ENCODE measurements around the gene RBBP9.
"Not testable (repeated sequence)": the region's sequence is repeated elsewhere in the genome, so short reads cannot be mapped to it uniquely, and the experiment has no call there.

Gene RBBP9

GRCh38 chr20:18532626-18533025 is 35.6 kb upstream of the RBBP9 start:
- Histone ChIP-seq H3K36me3 (ENCODE audit: insufficient read depth) (no peaks in the 10 kb centered on the region), H3K4me1 (ENCODE audit: low read depth, poor library complexity, severe bottlenecking) (no peaks in the 10 kb centered on the region), H3K4me2 (no peak overlapping the region), H3K9ac (no peak overlapping the region), H2AFZ (ENCODE audit: low read depth) (no peak overlapping the region), H3K4me3 (IDR thresholded peaks at IDR 0.05; ENCODE audit: insufficient read depth, low read depth, low read length) (no peak overlapping the region), H3K27ac (no peak overlapping the region), H4K20me1 (ENCODE audit: insufficient read depth) (no peaks in the 10 kb centered on the region), H3K79me2 (ENCODE audit: insufficient read depth, low read depth) (no peaks in the 10 kb centered on the region), H3K27me3 (ENCODE audit: insufficient read depth, low read depth) (no peaks in the 10 kb centered on the region)
- TF ChIP-seq CTCF (conservative IDR thresholded peaks at IDR 0.05; ENCODE audit: low read depth, low read length): no peak

DNA sequence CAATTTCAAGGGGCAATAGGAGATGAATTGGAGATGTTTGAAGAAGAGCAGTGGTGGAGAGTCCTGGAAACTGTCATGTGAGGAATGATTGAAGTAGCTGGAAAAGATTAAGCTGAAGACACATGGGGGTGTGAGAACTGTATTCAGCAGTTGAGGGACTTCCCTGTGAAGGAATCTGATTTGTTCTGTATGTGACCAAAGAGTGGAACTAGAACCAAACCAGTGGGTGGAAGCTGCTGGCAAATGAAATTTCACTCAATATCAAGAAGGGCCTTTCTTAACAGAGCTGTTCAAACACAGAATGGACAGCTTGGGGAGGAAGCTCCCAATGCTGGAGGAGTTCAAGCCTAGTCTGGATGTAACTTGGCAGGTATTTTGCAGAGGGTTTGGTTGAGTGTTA is 32.0 kb upstream of the RBBP9 start:
- Histone ChIP-seq H3K79me2 (ENCODE audit: insufficient read depth, low read depth) (no peaks in the 10 kb centered on the region), H3K9ac (no peak overlapping the region), H3K4me1 (ENCODE audit: low read depth, poor library complexity, severe bottlenecking) (no peaks in the 10 kb centered on the region), H2AFZ (ENCODE audit: low read depth) (no peak overlapping the region), H3K36me3 (ENCODE audit: insufficient read depth) (no peaks in the 10 kb centered on the region), H3K4me2 (no peak overlapping the region), H3K4me3 (IDR thresholded peaks at IDR 0.05; ENCODE audit: insufficient read depth, low read depth, low read length) (no peak overlapping the region), H4K20me1 (ENCODE audit: insufficient read depth) (no peaks in the 10 kb centered on the region), H3K27me3 (ENCODE audit: insufficient read depth, low read depth) (no peaks in the 10 kb centered on the region), H3K27ac (no peak overlapping the region)
- no peak for TF ChIP-seq CTCF (conservative IDR thresholded peaks at IDR 0.05; ENCODE audit: low read depth, low read length)

GRCh38 chr20:18527836-18528235 is 30.8 kb upstream of the RBBP9 start:
- Histone ChIP-seq H3K4me1 (ENCODE audit: low read depth, poor library complexity, severe bottlenecking) (no peaks in the 10 kb centered on the region), H3K27me3 (ENCODE audit: insufficient read depth, low read depth) (no peaks in the 10 kb centered on the region), H3K4me3 (IDR thresholded peaks at IDR 0.05; ENCODE audit: insufficient read depth, low read depth, low read length) (no peak overlapping the region), H4K20me1 (ENCODE audit: insufficient read depth) (no peaks in the 10 kb centered on the region), H3K79me2 (ENCODE audit: insufficient read depth, low read depth) (no peaks in the 10 kb centered on the region), H3K27ac (no peak overlapping the region), H3K4me2 (no peak overlapping the region), H2AFZ (ENCODE audit: low read depth) (no peak overlapping the region), H3K9ac (no peak overlapping the region), H3K36me3 (ENCODE audit: insufficient read depth) (no peaks in the 10 kb centered on the region)
- no peak for TF ChIP-seq CTCF (conservative IDR thresholded peaks at IDR 0.05; ENCODE audit: low read depth, low read length)

DNA sequence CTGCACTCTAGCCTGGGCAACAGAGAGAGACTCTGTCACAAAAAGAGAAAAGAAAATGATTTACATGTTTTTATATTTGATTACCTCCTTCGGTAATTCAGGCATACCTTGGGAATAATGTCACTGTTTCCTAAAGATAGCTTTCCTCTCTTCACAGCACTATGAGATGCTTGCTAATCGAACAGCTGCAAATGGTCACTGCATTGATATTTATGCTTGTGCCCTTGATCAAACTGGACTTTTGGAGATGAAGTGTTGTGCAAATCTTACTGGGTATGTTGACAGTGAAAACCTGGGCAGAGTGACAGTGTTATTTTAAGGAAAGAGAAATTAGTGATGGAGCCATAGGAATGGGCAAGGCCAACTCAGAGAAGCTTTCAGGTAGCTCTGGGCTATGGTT is 30.3 kb upstream of the RBBP9 start:
- Histone ChIP-seq H3K36me3 (ENCODE audit: insufficient read depth) (no peaks in the 10 kb centered on the region), H3K4me2 (no peak overlapping the region), H3K27ac (no peak overlapping the region)

DNA sequence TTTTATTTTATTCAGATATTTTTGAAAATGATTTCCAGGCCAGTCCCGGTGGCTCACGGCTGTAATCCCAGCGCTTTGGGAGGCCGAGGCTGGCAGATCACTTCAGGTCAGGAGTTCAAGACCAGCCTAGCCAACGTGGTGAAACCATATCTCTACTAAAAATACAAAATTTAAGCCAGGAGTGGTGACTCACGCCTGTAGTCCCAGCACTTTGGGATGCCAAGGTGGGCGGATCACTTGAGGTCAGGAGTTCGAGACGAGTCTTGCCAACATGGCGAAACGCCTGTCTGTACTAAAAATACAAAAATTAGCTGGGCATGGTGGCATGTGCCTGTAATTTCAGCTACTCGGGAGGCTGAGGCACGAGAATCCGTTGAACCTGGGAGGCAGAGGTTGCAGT is 29.7 kb upstream of the RBBP9 start:
- H3K36me3 ChIP-seq (ENCODE audit: insufficient read depth); H3K27ac ChIP-seq; H2AFZ ChIP-seq (ENCODE audit: low read depth); H3K9ac ChIP-seq; H3K4me1 ChIP-seq (ENCODE audit: low read depth, poor library complexity, severe bottlenecking); H4K20me1 ChIP-seq (ENCODE audit: insufficient read depth); H3K4me3 ChIP-seq (IDR thresholded peaks at IDR 0.05; ENCODE audit: insufficient read depth, low read depth, low read length); H3K79me2 ChIP-seq (ENCODE audit: insufficient read depth, low read depth); H3K4me2 ChIP-seq; H3K27me3 ChIP-seq (ENCODE audit: insufficient read depth, low read depth): not testable (repeated sequence)

More for the DNA sequence above, 30.3 kb upstream of the RBBP9 start:
- Histone ChIP-seq H3K9ac (no peak overlapping the region), H3K79me2 (ENCODE audit: insufficient read depth, low read depth) (no peaks in the 10 kb centered on the region), H3K4me1 (ENCODE audit: low read depth, poor library complexity, severe bottlenecking) (no peaks in the 10 kb centered on the region), H2AFZ (ENCODE audit: low read depth) (no peak overlapping the region), H3K4me3 (IDR thresholded peaks at IDR 0.05; ENCODE audit: insufficient read depth, low read depth, low read length) (no peak overlapping the region), H4K20me1 (ENCODE audit: insufficient read depth) (no peaks in the 10 kb centered on the region), H3K27me3 (ENCODE audit: insufficient read depth, low read depth) (no peaks in the 10 kb centered on the region)
- TF ChIP-seq CTCF (conservative IDR thresholded peaks at IDR 0.05; ENCODE audit: low read depth, low read length): no peak

Measured in KMS-11 (cell line).